DOHH2 (cell line): ENCODE results near the gene SMIM43.

Experiments used
- CTCF ChIP-seq: fragments of 200-600 bp; sonication (generic); IDR thresholded peaks from one replicate; pipeline ENCODE4 v1.5.1; 2014; ENCODE audit warnings: antibody characterized with exemption, mild to moderate bottlenecking, low read depth, low read length; ENCODE audit not compliant: poor library complexity, severe bottlenecking
- EZH2phosphoT487 ChIP-seq: fragments of 200-600 bp; sonication (generic); IDR thresholded peaks from 2 replicates; pipeline ENCODE4 v1.6.1; 2017; ENCODE audit warnings: borderline replicate concordance, mild to moderate bottlenecking, antibody characterized with exemption, low read length, moderate library complexity, mixed read lengths

- TF ChIP-seq CTCF (no peak), EZH2phosphoT487 (no peak)
Measured at GRCh38 chr4:121714548-121714947, 50.4 kb downstream of the SMIM43 start.
